Measurements from ENCODE around the gene BTN1A1.
"Not testable (repeated sequence)": the region's sequence is repeated elsewhere in the genome, so short reads cannot be mapped to it uniquely, and the experiment has no call there.

Gene BTN1A1

GRCh38 chr6:26500102-26500501 lies at the start of gene BTN1A1:
TSS of gene BTN1A1 (plus strand) at chr6:26500303. CDS start at chr6:26501287, 984 bp downstream.
- DNase-seq (ENCODE audit: low read depth), result no peak

- no peak for DNase-seq (ENCODE audit: low read depth)
Measured at GRCh38 chr6:26452631-26453235, 47.4 kb upstream of the BTN1A1 start.

- DNase-seq (ENCODE audit: low read depth), result no peak
Measured at GRCh38 chr6:26454631-26455030, 45.5 kb upstream of the BTN1A1 start.

GRCh38 chr6:26455357-26455970 lies 44.6 kb upstream of the BTN1A1 start:
- no peak for DNase-seq (ENCODE audit: low read depth)

- no peak for DNase-seq (ENCODE audit: low read depth)
Measured at GRCh38 chr6:26457264-26457805, 42.8 kb upstream of the BTN1A1 start.

- DNase-seq (ENCODE audit: low read depth), result peak; percentile 57
Measured at GRCh38 chr6:26457806-26458688, 42.1 kb upstream of the BTN1A1 start, which contains the start of gene BTN2A1. TSS of gene BTN2A1 (plus strand) at chr6:26457955. CDS start at chr6:26458637, 682 bp downstream.

- no peak for DNase-seq (ENCODE audit: low read depth)
Measured at GRCh38 chr6:26459023-26459810, 40.9 kb upstream of the BTN1A1 start.

GRCh38 chr6:26461353-26461752 lies 38.8 kb upstream of the BTN1A1 start:
- not testable (repeated sequence) for DNase-seq (ENCODE audit: low read depth)

- DNase-seq (ENCODE audit: low read depth), result no peak
Measured at GRCh38 chr6:26464014-26464413, 36.1 kb upstream of the BTN1A1 start.

- no peak for DNase-seq (ENCODE audit: low read depth)
Measured at GRCh38 chr6:26464416-26465131, 35.5 kb upstream of the BTN1A1 start.

- no peak for DNase-seq (ENCODE audit: low read depth)
Measured at GRCh38 chr6:26465776-26466175, 34.3 kb upstream of the BTN1A1 start.

- no peak for DNase-seq (ENCODE audit: low read depth)
Measured at GRCh38 chr6:26468829-26469228, 31.3 kb upstream of the BTN1A1 start.

GRCh38 chr6:26470643-26471042 lies 29.5 kb upstream of the BTN1A1 start:
- DNase-seq (ENCODE audit: low read depth), result no peak

- no peak for DNase-seq (ENCODE audit: low read depth)
Measured at GRCh38 chr6:26471970-26472369, 28.1 kb upstream of the BTN1A1 start.

- DNase-seq (ENCODE audit: low read depth), result no peak
Measured at GRCh38 chr6:26472549-26473290, 27.4 kb upstream of the BTN1A1 start.

GRCh38 chr6:26473429-26473757 lies 26.7 kb upstream of the BTN1A1 start:
- DNase-seq (ENCODE audit: low read depth), result no peak

- DNase-seq (ENCODE audit: low read depth), result peak; percentile 71
Measured at GRCh38 chr6:26473758-26474438, 26.2 kb upstream of the BTN1A1 start.

GRCh38 chr6:26474439-26474881 lies 25.6 kb upstream of the BTN1A1 start:
- no peak for DNase-seq (ENCODE audit: low read depth)

GRCh38 chr6:26475823-26476729 lies 24.0 kb upstream of the BTN1A1 start:
- DNase-seq (ENCODE audit: low read depth), result no peak
